ENCODE measurements around the gene CASP6.

Gene CASP6

GRCh38 chr4:109702950-109703663 lies at the start of gene CASP6:
Gene CASP6, minus strand, starts transcription at chr4:109703445. Its CDS starts 50 bp downstream, at chr4:109703395.
- peak; percentile 37 to 61 (median 55) for DNase-seq (ENCODE audit: low read depth in 3 of 3)

- DNase-seq (ENCODE audit: low read depth in 3 of 3), result no peak
Observed at GRCh38 chr4:109752525-109752924, 49.3 kb upstream of the CASP6 start.

GRCh38 chr4:109751852-109752251 lies 48.6 kb upstream of the CASP6 start:
- no peak for DNase-seq (ENCODE audit: low read depth in 3 of 3)

GRCh38 chr4:109750652-109751244 lies 47.5 kb upstream of the CASP6 start:
- DNase-seq (ENCODE audit: low read depth in 3 of 3), result no peak

- no peak for DNase-seq (ENCODE audit: low read depth in 3 of 3)
Observed at GRCh38 chr4:109749388-109750082, 46.3 kb upstream of the CASP6 start.

GRCh38 chr4:109748114-109748513 lies 44.9 kb upstream of the CASP6 start:
- no peak for DNase-seq (ENCODE audit: low read depth in 3 of 3)

GRCh38 chr4:109746728-109747127 lies 43.5 kb upstream of the CASP6 start:
- no peak for DNase-seq (ENCODE audit: low read depth in 3 of 3)

GRCh38 chr4:109745830-109746229 lies 42.6 kb upstream of the CASP6 start:
- DNase-seq (ENCODE audit: low read depth in 3 of 3), result no peak

- no peak for DNase-seq (ENCODE audit: low read depth in 3 of 3)
Observed at GRCh38 chr4:109739547-109739946, 36.3 kb upstream of the CASP6 start.

GRCh38 chr4:109738104-109738872 lies 35.0 kb upstream of the CASP6 start:
- no peak for DNase-seq (ENCODE audit: low read depth in 3 of 3)

GRCh38 chr4:109735566-109736365 lies 32.5 kb upstream of the CASP6 start:
- DNase-seq (ENCODE audit: low read depth in 3 of 3), result no peak

- DNase-seq (ENCODE audit: low read depth in 3 of 3), result no peak
Observed at GRCh38 chr4:109733728-109734127, 30.5 kb upstream of the CASP6 start.

GRCh38 chr4:109730619-109731545 lies 27.6 kb upstream of the CASP6 start:
- DNase-seq (ENCODE audit: low read depth in 3 of 3), result no peak

GRCh38 chr4:109729718-109730618 lies 26.7 kb upstream of the CASP6 start, which contains the start of gene PLA2G12A:
Gene PLA2G12A, minus strand, starts transcription at chr4:109730070. Its CDS starts 261 bp downstream, at chr4:109729809.
- DNase-seq (ENCODE audit: low read depth in 3 of 3), result peak; percentile 31 to 61 (median 55)

- peak in 1 of 3 donors; percentile 8 for DNase-seq (ENCODE audit: low read depth in 3 of 3)
Observed at GRCh38 chr4:109729117-109729717, 26.0 kb upstream of the CASP6 start.

- no peak for DNase-seq (ENCODE audit: low read depth in 3 of 3)
Observed at GRCh38 chr4:109728385-109728784, 25.1 kb upstream of the CASP6 start.

- no peak for DNase-seq (ENCODE audit: low read depth in 3 of 3)
Observed at GRCh38 chr4:109723110-109723509, 19.9 kb upstream of the CASP6 start.

- DNase-seq (ENCODE audit: low read depth in 3 of 3), result no peak
Observed at GRCh38 chr4:109722357-109722756, 19.1 kb upstream of the CASP6 start.

- DNase-seq (ENCODE audit: low read depth in 3 of 3), result no peak
Observed at GRCh38 chr4:109721033-109721432, 17.8 kb upstream of the CASP6 start.

All from stimulated activated CD4-positive, alpha-beta T cell treated with anti-CD3 and anti-CD28 coated beads, TNF-alpha, amount 100 ng/mL, for 48 hours (primary cell).